ENCODE data around the gene SPATA32.

GRCh38 chr17:45221081-45222013, 40.5 kb downstream of the SPATA32 start, which contains the start of gene FMNL1:
- TF ChIP-seq CTCF (IDR thresholded peaks at IDR 0.05) (no peak), POLR2A (IDR thresholded peaks at IDR 0.05) (no peak), POLR2AphosphoS5 (IDR thresholded peaks at IDR 0.05) (no peak)
